HepG2 (cell line): ENCODE measurements around the gene DAZAP1. TPM values are rescaled to one million over a fixed set of nuclear protein-coding genes. Genes with fewer than 3 reads are reported as not detected.

Source experiments
- ATAC-seq: fragments of 200-7000 bp; cut with Tn5 transposase; 3 replicates; pipeline ENCODE4 v1.9.1; 2020; ENCODE audit warnings: mild to moderate bottlenecking, moderate library complexity
- BruUV-seq: library from RNA; stranded (reverse); fragments of 400-500 nt; replicated peaks from 2 replicates; lab custom pipeline; 2021; lab: Mats Ljungman, UMichigan
- CTCF ChIA-PET: fragments of 300-600 bp; formaldehyde crosslinking; extraction: SDS; loops from one replicate; lab custom pipeline; 2021; ENCODE audit warnings: low total read pairs, inconsistent platforms, low intra/inter-chr PET ratio; lab: Yijun Ruan, JAX
- POLR2A ChIA-PET: fragments of 350-600 bp; sonication (Branson Sonifier 250); formaldehyde crosslinking; loops from one replicate; lab custom pipeline; 2020; ENCODE audit warnings: antibody characterized with exemption, inconsistent platforms; lab: Yijun Ruan, JAX
- DNase-seq: peaks from one replicate; pipeline ENCODE4 v3.0.0-alpha.2; 2015; ENCODE audit warnings: low spot score
- FAIRE-seq: peaks from 3 replicates; lab custom pipeline; 2011; peaks lifted over from hg19 to GRCh38; lab: Jason Lieb, UNC
- H2AFZ ChIP-seq: one replicate; pipeline ENCODE4 v1.6.1; 2011; ENCODE audit warnings: low read length, inconsistent platforms
- H3K27ac ChIP-seq: fragments of 300-600 bp; 3 replicates; pipeline ENCODE4 v1.8.0; 2011; ENCODE audit warnings: mixed run types, mild to moderate bottlenecking, mixed read lengths, low read length, inconsistent platforms; ENCODE audit not compliant: insufficient read depth; ENCODE audit errors: extremely low read length
- H3K27me3 ChIP-seq, 2 experiments: fragments of 200-600 bp in 1 of 2; 2 replicates in 1 of 2; 3 replicates in 1 of 2; pipeline versions ENCODE4 v1.6.0 to v1.8.0; 2011; ENCODE audit warnings: low read length in 2 of 2, mild to moderate bottlenecking in 2 of 2, moderate library complexity in 2 of 2, inconsistent platforms in 1 of 2; ENCODE audit not compliant: insufficient read depth in 2 of 2, control insufficient read depth in 1 of 2
- H3K36me3 ChIP-seq, 2 experiments: fragments of 200-600 bp in 1 of 2; replicated peaks in 1 of 2; 2 replicates in 1 of 2; 3 replicates in 1 of 2; pipeline versions ENCODE4 v1.5.1 to v1.8.0; 2011; ENCODE audit warnings: low read length in 2 of 2, inconsistent platforms in 1 of 2; ENCODE audit not compliant: insufficient read depth in 2 of 2, control insufficient read depth in 1 of 2
- H3K4me1 ChIP-seq: 2 replicates; pipeline ENCODE4 v1.5.1; 2012; ENCODE audit warnings: low read length, inconsistent platforms; ENCODE audit not compliant: insufficient read depth
- H3K4me2 ChIP-seq: 2 replicates; pipeline ENCODE4 v1.6.0; 2011; ENCODE audit warnings: low read depth, low read length, inconsistent platforms
- H3K4me3 ChIP-seq, 3 experiments: fragments of 200-600 bp in 1 of 3; sonication (generic), shearing (Covaris generic) in 1 of 3; replicated peaks in 1 of 3; 2 replicates each; pipeline ENCODE4 v1.5.1; 2011 to 2016; ENCODE audit warnings: low read length in 3 of 3, inconsistent platforms in 2 of 3, low read depth in 2 of 3, mild to moderate bottlenecking in 2 of 3, control low read depth in 1 of 3, mixed read lengths in 1 of 3; ENCODE audit not compliant: insufficient read depth in 1 of 3
- H3K79me2 ChIP-seq: one replicate; pipeline ENCODE4 v1.6.1; 2011; ENCODE audit warnings: low read length, inconsistent platforms; ENCODE audit not compliant: insufficient read depth
- H3K9ac ChIP-seq: 2 replicates; pipeline ENCODE4 v1.6.0; 2011; ENCODE audit warnings: mild to moderate bottlenecking, low read depth, low read length, inconsistent platforms; ENCODE audit not compliant: insufficient read depth
- H3K9me3 ChIP-seq: 2 replicates; pipeline ENCODE4 v1.5.1; 2012; ENCODE audit warnings: mild to moderate bottlenecking, low read length
- H4K20me1 ChIP-seq: 2 replicates; pipeline ENCODE4 v1.6.0; 2011; ENCODE audit warnings: inconsistent platforms, mild to moderate bottlenecking, low read length, moderate library complexity; ENCODE audit not compliant: insufficient read depth
- AGO2 ChIP-seq: fragments of 200-400 bp; formaldehyde crosslinking; optimal IDR thresholded peaks from 2 replicates; pipeline ENCODE3; 2017; ENCODE audit warnings: mild to moderate bottlenecking, low read depth, low read length, moderate library complexity
- HNRNPL ChIP-seq: fragments of 200-400 bp; formaldehyde crosslinking; IDR thresholded peaks from 2 replicates; pipeline ENCODE4 v1.6.1; 2017; ENCODE audit warnings: mild to moderate bottlenecking, low read depth, low read length
- PLRG1 ChIP-seq: fragments of 450-650 bp; conservative IDR thresholded peaks from 2 replicates; pipeline ENCODE4 v1.6.1; 2016
- RBFOX2 ChIP-seq: fragments of 200-400 bp; formaldehyde crosslinking; IDR thresholded peaks from 2 replicates; pipeline ENCODE4 v1.6.1; 2017; ENCODE audit warnings: low read depth, mild to moderate bottlenecking, low read length
- WGBS: methylation state at CpG from one replicate; pipeline ENCODE4 v1.1.6; 2017; ENCODE audit warnings: low lambda C conversion rate; 5-methylcytosine and 5-hydroxymethylcytosine counted together
- in situ Hi-C: cut with HindIII; loops from 2 replicates; pipeline ENCODE4 v1.10.0; 2017; ENCODE audit warnings: low pct_unique_long_range_greater_than_20kb; ENCODE audit not compliant: extremely low pct_ligation_motif_present
- intact Hi-C: fragments of 100-400 bp; cut with micrococcal nuclease; formaldehyde crosslinking; loops from one replicate; pipeline ENCODE4 v1.10.0; 2022; ENCODE audit not compliant: unreplicated experiment
- polyA plus RNA-seq, 8 experiments: library from polyadenylated mRNA; depleted of rRNA in 3 of 8; stranded (reverse) in 7 of 8; unstranded in 1 of 8; fragments of >200 nt; fragmentation: Illumina TruSeq in 4 of 8; extraction: Trizol in 4 of 8; gene quantifications; 2 replicates each; pipeline versions ENCODE4 v1.2.1 to v1.2.3, GENCODE V29; 2011 to 2016; ENCODE audit warnings: low read depth in 4 of 8, missing spikeins in 1 of 8, mixed read lengths in 1 of 8; ENCODE audit not compliant: insufficient read depth in 1 of 8
- total RNA-seq, 5 experiments: library from RNA; depleted of rRNA; stranded (reverse); fragments of >200 nt; fragmentation: Illumina TruSeq; extraction: Trizol; gene quantifications; 2 replicates each; pipeline ENCODE4 v1.2.3, GENCODE V29; 2016; ENCODE audit warnings: low read depth in 1 of 5
- TF ChIP-seq, protein P1 (sequence below): sonication (generic); formaldehyde crosslinking; IDR thresholded peaks from 2 replicates; pipeline ENCODE4 v1.8.0; 2022; ENCODE audit warnings: low read depth, missing genetic modification reagents
- TF ChIP-seq, protein P2 (sequence below): sonication (generic); formaldehyde crosslinking; IDR thresholded peaks from 2 replicates; pipeline ENCODE4 v1.4.0; 2020; ENCODE audit warnings: missing genetic modification reagents
- TF ChIP-seq, protein P3 (sequence below): sonication (generic); formaldehyde crosslinking; IDR thresholded peaks from 2 replicates; pipeline ENCODE4 v1.9.0; 2021; ENCODE audit warnings: missing genetic modification reagents, borderline replicate concordance
- TF ChIP-seq, protein P4 (sequence below): sonication (generic); formaldehyde crosslinking; IDR thresholded peaks from 2 replicates; pipeline ENCODE4 v1.5.1; 2020; ENCODE audit warnings: mild to moderate bottlenecking, missing genetic modification reagents, moderate library complexity

The DAZAP1 gene
- total and polyA plus RNA-seq, 2 of the 13 experiments (the other 11 are each of a cell fraction or from before 2014, with no cell fraction given): 63.3 to 79.2 TPM

DNA sequence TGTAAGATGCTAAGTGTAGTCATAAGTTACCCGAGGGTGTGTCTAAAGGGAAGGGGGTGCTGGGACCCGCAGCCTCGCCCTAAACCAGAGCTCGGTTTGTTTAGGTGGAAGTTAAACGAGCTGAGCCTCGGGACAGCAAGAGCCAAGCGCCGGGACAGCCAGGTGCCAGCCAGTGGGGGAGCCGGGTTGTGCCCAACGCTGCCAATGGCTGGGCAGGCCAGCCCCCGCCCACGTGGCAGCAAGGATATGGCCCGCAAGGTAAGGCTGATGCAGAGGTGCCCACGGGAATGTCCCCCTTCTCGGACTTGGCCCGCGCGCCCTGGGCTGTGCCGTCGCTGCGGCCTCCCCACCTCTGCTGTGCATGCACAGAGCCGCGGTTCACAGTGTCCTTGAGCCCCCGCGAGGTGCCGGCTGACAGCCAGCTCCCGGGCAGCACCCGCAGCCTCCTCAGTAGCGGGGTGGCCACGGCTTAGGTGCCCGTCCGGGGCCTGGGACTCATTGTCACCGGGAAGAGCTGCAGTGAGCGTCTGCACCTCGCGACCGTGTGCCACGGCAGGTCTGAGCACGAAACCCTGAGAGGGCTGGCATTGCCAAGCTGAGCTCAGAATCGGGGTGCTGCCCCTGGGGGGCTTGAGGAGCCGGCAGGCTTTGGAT is 21.5 kb downstream of the DAZAP1 start:
- TF ChIP-seq PLRG1: no peak
- TF ChIP-seq, protein P1, sequence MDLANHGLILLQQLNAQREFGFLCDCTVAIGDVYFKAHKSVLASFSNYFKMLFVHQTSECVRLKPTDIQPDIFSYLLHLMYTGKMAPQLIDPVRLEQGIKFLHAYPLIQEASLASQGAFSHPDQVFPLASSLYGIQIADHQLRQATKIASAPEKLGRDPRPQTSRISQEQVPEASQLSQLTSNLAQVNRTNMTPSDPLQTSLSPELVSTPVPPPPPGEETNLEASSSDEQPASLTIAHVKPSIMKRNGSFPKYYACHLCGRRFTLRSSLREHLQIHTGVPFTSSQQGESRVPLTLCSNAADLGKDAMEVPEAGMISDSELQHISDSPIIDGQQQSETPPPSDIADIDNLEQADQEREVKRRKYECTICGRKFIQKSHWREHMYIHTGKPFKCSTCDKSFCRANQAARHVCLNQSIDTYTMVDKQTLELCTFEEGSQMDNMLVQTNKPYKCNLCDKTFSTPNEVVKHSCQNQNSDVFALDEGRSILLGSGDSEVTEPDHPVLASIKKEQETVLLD (CRISPR knock-in tag): no peak
- TF ChIP-seq AGO2: peak; percentile 91
- TF ChIP-seq, protein P2, sequence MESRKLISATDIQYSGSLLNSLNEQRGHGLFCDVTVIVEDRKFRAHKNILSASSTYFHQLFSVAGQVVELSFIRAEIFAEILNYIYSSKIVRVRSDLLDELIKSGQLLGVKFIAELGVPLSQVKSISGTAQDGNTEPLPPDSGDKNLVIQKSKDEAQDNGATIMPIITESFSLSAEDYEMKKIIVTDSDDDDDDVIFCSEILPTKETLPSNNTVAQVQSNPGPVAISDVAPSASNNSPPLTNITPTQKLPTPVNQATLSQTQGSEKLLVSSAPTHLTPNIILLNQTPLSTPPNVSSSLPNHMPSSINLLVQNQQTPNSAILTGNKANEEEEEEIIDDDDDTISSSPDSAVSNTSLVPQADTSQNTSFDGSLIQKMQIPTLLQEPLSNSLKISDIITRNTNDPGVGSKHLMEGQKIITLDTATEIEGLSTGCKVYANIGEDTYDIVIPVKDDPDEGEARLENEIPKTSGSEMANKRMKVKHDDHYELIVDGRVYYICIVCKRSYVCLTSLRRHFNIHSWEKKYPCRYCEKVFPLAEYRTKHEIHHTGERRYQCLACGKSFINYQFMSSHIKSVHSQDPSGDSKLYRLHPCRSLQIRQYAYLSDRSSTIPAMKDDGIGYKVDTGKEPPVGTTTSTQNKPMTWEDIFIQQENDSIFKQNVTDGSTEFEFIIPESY: peak; percentile 83
- TF ChIP-seq, protein P3, sequence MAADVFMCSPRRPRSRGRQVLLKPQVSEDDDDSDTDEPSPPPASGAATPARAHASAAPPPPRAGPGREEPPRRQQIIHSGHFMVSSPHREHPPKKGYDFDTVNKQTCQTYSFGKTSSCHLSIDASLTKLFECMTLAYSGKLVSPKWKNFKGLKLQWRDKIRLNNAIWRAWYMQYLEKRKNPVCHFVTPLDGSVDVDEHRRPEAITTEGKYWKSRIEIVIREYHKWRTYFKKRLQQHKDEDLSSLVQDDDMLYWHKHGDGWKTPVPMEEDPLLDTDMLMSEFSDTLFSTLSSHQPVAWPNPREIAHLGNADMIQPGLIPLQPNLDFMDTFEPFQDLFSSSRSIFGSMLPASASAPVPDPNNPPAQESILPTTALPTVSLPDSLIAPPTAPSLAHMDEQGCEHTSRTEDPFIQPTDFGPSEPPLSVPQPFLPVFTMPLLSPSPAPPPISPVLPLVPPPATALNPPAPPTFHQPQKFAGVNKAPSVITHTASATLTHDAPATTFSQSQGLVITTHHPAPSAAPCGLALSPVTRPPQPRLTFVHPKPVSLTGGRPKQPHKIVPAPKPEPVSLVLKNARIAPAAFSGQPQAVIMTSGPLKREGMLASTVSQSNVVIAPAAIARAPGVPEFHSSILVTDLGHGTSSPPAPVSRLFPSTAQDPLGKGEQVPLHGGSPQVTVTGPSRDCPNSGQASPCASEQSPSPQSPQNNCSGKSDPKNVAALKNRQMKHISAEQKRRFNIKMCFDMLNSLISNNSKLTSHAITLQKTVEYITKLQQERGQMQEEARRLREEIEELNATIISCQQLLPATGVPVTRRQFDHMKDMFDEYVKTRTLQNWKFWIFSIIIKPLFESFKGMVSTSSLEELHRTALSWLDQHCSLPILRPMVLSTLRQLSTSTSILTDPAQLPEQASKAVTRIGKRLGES (CRISPR knock-in tag): no peak
- TF ChIP-seq, protein P4, sequence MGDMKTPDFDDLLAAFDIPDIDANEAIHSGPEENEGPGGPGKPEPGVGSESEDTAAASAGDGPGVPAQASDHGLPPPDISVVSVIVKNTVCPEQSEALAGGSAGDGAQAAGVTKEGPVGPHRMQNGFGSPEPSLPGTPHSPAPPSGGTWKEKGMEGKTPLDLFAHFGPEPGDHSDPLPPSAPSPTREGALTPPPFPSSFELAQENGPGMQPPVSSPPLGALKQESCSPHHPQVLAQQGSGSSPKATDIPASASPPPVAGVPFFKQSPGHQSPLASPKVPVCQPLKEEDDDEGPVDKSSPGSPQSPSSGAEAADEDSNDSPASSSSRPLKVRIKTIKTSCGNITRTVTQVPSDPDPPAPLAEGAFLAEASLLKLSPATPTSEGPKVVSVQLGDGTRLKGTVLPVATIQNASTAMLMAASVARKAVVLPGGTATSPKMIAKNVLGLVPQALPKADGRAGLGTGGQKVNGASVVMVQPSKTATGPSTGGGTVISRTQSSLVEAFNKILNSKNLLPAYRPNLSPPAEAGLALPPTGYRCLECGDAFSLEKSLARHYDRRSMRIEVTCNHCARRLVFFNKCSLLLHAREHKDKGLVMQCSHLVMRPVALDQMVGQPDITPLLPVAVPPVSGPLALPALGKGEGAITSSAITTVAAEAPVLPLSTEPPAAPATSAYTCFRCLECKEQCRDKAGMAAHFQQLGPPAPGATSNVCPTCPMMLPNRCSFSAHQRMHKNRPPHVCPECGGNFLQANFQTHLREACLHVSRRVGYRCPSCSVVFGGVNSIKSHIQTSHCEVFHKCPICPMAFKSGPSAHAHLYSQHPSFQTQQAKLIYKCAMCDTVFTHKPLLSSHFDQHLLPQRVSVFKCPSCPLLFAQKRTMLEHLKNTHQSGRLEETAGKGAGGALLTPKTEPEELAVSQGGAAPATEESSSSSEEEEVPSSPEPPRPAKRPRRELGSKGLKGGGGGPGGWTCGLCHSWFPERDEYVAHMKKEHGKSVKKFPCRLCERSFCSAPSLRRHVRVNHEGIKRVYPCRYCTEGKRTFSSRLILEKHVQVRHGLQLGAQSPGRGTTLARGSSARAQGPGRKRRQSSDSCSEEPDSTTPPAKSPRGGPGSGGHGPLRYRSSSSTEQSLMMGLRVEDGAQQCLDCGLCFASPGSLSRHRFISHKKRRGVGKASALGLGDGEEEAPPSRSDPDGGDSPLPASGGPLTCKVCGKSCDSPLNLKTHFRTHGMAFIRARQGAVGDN: peak; percentile 23; the same call in 1 of the 2 replicates
- TF ChIP-seq RBFOX2: peak; percentile 41; the same call in 1 of the 2 replicates
- peak; percentile 49; the same call in 1 of the 2 replicates for TF ChIP-seq HNRNPL
- Histone ChIP-seq H3K4me2 (no peak overlapping the region), H3K4me3 (no peak overlapping the region), H3K79me2 (peaks cover 23% of the 10 kb centered on the region), H3K27me3 (no peaks in the 10 kb centered on the region), H3K9me3 (no peaks in the 10 kb centered on the region), H3K36me3 (peaks cover 30 to 71% of the 10 kb centered on the region in 2 experiments), H2AFZ (no peak overlapping the region), H3K9ac (no peak overlapping the region), H3K27ac (no peak overlapping the region), H4K20me1 (peaks cover 8% of the 10 kb centered on the region), H3K4me1 (peaks cover 20% of the 10 kb centered on the region)
- FAIRE-seq (no peak), ATAC-seq (no peak), DNase-seq (no peak)
- BruUV-seq: no TSS peak
- WGBS: 93% methylated on average over 15 of the region's 41 CpGs
- ChIA-PET CTCF (no interaction called here), POLR2A (interaction anchor here (1.0 kb wide), 1 partner anchor 16 kb away, joined by 4 read pairs; no protein-coding TSS in a partner anchor)
- intact Hi-C loops: no loop called here
- in situ Hi-C loops: no loop called here
